Right forelimb (tissue), 1 donor: ENCODE results near the gene PCSK5.
"Not testable (repeated sequence)": the region's sequence is repeated elsewhere in the genome, so short reads cannot be mapped to it uniquely, and the experiment has no call there.

Experiments used
- DNase-seq: peaks from one replicate; pipeline ENCODE4 v3.0.0-alpha.2; 2018

Gene PCSK5

DNA sequence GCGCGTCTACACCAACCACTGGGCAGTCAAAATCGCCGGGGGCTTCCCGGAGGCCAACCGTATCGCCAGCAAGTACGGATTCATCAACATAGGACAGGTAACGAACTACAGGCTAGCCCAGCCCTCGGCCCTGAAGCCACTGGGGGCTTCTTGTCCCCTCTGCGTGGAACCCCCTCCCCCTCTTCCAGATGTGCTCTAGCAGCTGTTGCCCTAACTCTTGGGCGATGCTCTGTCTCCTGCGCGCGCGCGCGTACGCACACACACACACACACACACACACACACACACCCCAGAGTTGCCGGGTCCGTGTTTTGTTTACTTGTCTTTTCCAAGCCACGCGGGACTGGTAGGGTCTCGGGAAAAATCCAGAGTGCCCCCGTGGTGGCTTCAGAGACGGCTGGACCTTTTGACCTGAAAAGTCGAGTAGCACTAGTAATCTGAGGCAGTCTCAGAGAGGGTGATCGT, 836 bp downstream of the PCSK5 start:
- DNase-seq: peak; percentile 82

DNA sequence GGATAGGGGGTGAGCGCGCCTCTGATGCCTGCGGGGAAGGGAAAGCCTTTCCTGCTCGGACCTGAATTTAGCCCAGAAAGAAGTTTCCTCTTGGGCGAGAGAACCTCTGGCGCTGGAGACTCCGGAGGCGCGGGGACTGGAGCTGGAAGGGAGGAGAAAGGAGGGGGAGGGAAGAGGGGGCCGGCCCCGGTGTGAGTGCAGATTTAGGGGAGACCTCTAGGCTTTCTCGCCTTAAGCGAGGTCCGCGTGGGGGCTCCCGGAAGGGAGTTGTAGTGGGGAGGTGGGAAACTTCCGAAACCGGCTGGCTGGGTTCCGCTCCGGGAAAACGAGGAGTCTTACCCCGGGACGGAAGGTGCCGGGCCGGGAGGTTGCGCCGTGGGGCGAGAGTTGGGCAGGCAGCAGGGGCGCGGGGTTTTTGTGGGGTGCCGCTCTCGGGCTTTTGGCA, 1.3 kb downstream of the PCSK5 start:
- peak; percentile 59 for DNase-seq

DNA sequence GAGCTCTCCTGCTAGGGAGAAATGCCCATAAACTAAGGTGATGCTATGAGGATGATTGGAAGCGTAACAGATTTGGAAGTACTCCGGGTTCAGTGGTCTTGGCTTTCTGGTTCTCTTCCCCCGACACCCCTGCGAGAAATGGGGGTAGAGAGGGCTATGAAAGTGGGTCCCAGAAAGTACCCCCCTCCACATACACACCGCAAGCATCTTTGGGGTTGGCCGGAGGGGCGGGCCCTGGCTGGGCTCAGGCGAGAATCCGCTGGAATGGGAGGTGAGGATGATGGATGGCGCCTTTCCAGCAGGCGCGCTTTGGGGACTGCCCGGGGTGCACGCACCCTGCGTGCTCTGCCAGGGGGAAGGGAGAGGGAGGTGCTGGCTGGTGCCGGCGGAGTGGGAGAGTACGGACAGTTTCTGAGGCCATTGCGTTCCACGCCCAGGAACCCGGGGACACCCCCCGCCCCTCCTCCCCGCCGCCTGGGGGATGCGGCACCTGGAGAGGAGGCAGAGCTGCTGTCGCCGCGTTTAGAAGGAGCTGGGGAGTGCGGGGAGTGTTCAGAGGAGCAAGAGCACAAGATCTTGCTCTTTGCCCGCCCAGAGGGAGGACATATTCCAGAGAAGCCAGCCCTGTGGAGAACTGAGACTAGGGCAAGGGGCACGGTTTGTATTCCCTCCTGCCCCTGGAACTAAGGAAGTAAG, 1.9 kb downstream of the PCSK5 start:
- peak; percentile 60 for DNase-seq

DNA sequence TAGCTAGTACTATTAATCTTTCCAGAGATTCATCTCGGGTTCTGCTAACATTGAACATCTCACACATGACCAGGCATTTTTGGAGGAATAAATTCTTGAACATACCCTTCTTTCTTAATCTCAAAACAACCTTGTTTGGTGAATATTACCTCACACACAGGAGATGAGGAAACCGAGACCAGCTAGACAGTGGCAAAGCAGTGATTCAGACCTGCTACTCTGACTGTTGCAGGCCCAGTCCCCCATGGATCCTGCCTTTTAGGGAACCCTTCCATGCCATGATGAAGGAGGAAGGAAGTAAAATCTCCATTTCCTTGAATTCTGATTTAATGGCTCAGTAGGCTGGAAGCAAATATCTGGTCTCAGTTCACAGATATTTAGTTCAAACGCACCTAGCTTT, 2.6 kb downstream of the PCSK5 start:
- DNase-seq: no peak

DNA sequence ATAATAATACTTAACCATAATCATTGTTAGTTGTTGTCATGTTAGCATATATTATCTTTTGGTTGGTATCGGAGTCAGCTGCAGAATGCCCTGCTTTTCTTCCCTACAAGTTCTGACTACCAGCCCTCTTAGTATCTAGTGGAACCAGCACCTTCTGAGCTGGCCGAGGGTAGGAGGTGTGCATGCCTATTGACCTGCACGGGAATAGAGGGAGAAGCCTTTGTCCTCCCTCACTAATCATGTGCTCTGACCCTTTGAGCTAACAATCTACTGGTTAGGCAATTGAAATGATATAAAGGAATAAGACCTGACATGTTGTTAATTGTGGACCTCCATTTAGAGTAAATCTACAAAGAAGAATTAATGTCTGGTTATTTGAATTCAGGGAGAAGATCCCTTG, 4.1 kb downstream of the PCSK5 start:
- no peak for DNase-seq

DNA sequence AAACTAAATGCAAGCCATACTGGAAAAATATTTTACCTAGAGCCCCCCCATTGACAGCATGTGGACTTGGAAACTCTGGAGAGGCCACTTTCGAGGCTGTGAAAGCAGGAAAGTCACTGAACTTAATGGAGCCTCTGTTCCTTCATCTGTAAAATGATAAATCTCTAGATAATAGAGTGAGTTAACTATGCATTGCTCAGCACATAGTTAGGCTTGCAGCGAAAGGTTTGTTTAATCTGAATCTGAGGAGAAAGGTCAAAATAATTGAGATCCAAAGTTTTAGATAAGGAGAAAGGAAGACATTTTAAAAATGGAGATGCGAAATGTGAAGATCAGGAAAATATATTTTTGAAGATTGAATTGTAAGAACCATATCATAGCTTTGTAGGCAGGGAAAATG, 4.6 kb downstream of the PCSK5 start:
- no peak for DNase-seq

DNA sequence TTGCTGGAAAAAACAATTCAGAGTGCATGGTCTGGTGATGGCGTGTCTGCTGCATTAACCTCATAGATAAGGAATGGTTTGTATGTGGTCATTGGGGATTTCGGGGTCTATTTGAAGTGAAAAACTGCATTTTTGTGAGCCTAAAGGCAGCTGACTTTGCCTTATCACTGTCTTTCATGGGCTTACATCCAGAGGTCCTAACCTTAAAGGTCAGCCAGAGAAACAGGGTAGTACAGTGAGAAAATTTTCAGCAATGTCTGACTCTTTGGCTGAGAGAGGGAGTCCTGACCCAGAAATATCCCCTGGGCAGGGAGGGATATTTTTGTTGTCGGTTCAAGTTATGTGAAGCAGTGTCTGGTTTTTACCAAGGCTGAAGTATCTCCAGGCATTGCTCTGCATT, 5.7 kb downstream of the PCSK5 start:
- no peak for DNase-seq

DNA sequence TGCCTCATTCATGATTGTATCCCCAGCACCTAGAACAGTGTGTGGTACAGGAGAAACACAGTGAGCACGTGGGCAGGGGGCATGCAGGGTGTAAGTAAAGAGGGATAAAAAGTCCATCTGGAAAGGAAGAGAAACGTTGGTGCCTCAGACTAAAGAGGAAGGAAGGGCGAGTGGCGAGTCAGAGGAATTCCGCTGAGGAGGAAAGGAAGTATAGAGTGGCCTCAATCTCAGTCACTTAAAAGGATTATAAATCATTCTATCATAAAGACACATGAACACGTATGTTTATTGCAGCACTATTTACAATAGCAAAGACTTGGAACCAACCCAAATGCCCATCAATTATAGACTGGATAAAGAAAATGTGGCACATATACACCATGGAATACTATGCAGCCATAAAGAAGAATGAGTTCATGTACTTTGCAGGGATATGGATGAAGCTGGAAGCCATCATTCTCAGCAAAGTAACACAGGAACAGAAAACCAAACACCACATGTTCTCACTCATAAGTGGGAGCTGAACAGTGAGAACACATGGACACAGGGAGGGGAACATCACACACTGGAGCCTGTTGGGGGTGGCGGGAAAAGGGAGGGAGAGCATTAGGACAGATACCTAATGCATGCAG, 10.5 kb downstream of the PCSK5 start:
- DNase-seq: not testable (repeated sequence)

DNA sequence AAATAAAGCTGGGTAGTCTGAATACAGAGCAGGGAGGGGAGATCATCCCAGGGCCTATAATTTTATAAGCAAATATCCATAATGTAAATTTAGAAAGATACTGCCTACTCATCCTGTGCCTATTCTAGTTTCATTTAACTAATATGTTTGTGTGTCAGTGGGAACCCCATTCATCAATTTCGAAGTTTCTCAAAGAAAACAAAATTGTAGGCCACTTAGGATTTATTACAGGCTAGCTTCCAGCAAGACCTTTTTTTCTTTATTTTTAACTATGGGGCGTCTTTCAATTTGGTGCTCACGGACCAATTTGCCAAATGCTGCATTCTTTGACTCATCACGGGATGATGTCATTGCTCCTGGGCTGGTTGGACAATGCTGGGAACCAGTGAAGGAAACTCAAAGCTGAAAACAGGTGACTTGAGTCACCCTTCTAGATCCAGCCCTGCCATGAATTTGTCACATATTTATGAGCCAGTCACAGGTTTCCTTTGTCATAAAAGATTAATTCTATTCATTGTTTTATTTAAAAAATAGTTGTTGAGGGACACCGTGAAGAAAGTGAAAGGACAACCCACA, 13.4 kb downstream of the PCSK5 start:
- DNase-seq: no peak

DNA sequence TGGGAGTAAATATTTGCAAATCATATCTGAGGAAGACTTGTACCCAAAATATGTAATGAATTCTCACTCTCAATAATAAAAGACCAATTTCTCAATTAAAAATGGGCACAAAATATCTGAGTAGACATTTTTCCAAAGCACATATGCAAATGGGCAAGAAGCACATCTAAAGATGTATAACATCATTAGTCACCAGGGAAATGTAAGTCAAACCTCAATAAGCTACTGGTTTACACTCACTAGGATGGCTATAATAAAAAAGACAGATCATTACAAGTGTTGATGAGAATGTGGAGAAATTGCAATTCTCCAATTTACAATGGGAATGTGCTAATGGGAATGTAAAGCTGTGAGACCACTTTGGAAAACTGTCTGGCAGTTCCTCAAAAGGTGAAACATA, 13.9 kb downstream of the PCSK5 start:
- DNase-seq: no peak

DNA sequence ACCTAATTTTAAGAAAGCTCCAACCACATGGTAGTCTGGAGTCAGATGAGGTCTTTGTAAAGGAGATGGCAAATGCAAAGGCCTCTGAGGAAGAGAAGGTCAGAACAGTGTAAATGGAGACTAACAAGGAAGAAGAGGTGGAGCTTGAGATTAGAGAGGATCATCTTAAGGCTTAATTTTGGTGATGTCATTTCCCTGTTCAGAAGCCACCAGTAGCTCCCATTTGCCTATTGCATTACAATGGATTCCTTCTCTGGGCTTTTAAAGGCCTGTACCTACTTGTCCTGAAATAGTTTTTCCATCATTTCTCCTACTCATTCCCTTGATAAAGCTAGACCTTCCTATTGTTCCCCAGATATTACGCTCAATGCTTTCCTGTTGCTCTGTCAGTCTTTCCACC, 16.1 kb downstream of the PCSK5 start:
- no peak for DNase-seq

DNA sequence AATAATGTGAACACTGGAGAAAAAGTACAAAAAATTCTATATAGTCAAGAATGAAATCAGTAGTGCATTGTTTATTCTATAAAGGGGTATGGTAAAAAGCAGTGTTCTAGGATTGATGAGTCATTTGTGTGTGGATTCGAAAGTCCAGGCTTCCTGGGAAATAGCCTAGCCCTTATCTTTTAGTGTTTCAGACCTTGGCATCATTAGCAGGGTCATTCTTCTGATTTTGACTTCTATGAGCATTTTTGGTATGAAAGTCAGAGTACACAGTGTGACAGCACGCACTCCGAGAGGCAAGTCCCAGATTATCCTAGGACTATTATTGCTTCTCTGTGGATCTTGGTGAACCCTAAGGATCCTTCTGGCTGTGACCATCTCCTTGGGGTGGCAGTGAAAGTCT, 16.9 kb downstream of the PCSK5 start:
- DNase-seq: no peak

DNA sequence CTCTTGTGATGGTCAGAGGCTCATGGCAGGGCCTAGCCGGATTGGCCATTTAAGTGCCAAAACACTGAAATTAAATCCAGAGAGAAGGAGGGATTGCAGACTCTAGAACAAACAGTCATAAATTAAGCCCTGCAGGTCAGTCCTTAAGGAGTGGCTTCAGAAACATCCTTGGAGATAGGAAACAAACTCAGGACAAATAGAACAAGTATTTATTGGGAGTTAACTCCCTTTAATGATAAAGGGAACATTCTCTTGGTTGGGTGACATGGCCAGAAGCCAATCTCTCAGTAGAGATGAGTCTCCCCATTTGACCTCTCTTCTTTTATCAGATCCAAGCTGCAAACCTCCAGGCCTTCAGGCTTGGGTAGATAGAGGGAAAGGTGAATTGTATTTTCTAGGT, 17.4 kb downstream of the PCSK5 start:
- no peak for DNase-seq

DNA sequence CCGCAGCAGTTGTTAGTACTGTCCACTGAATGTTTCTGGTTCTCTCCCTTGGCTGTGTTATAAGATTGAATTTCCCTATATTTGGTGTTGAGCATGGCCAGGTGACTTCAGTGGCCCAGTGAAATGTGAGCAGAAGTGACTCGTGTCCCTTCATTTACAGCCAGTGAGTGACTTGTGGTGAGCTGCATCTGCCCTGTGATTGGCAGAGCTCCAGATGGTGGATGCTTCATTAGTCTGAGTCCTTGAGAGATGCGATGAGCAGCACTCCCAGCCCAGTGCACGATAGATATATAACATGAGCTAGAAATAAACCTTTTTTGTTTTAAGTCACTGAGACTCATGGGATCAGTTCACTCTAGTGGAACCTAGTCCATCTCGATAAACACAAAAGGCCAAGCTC, 19.3 kb downstream of the PCSK5 start:
- no peak for DNase-seq

DNA sequence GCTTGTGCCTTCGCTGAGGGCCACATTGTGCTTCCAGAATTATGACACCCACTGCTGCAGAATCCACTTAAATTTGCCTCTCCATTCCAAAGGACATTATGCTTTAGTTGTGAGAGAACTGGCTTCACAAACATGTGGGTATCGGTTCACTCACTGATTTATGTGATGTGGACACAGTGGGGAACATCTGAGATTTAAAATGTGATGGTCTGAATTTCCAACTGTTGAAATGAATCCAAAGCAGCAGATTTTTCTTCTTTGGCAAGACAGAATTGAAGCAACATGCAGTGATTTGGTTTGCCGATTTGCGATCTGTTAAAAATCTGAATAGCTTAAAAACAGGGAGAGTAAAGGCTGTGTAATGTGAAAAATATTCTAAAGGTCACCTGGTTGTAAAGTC, 20.3 kb downstream of the PCSK5 start:
- DNase-seq: no peak

DNA sequence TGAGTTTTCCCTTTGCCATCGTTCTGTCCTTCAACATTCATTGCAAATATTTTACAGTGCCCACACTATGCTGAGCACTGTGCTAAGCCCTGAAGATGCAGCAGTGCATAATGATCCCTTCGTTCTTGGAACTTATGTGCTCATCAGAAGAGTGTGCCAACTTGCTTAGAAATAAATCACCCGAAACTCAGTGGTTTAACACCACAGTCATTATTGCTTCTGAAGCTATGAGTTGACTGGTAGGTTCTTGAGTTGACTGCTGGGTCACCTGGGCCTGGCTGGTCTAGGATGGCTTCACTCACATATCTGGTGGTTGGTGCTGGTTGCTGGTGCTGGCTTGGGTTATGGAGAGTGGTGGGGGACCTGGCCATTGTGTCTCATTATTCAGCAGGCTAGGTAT, 20.9 kb downstream of the PCSK5 start:
- no peak for DNase-seq

DNA sequence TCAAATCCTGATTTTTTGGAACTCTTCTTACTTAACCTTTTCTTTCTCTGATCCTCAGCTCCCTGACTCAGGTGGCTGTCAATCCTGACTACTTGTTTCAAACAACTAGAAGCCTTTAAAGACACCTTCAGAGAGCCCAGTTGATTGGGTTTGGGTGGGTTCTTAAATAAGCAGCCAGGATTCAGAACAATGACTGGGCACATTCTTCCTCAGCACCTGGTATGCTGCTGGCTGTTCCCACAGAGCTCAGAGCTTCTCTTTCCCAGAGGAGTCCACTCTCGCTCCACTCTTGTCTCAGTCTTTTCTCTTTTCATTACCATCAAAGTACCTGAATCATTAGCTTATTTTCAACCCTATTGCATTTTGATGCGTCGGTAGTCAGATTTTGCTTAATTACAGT, 22.5 kb downstream of the PCSK5 start:
- DNase-seq: no peak

DNA sequence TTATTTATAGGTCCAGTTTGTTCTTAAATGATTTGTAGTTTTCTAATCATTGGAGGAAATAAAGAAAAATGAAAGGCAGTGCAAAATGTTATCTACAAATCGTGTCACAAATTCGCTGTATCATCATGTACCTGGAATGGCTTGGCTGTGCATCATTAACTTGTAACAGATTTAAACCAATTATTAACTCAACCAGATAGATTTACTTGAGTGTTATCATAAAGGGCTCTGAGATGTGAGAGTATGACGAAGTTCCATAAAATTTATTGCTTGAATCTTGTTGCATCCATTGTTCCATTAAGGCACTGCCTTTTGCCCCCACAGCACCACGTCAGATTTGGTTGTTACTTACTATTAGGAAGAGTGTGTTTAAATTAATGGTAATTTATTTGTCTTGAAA, 23.5 kb downstream of the PCSK5 start:
- no peak for DNase-seq

DNA sequence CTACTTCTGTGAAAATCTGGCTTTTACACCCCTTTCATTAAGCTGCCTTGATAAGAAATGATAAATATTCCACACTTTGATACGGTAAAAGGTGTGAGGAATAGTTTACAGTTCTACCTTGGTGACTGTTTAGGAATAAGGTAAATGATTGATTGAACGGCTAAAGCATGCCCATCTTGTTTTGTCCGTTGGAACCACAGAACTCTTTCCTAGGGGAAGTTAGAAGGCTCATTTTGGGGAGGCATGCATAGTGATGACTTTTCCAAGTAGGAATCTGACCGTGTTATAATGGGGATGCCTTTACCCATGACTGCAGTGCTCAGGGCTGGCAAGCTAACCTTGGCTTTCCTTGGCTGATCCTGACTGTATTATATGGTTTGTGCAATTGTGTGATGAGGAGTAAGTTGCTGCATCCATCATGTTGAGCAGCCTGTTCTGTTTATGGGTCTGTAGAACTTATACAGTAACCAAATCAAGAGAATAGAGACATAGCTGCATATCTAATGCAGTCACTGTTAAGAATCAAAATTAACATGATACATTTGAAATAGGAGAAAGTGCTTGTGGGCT, 24.5 kb downstream of the PCSK5 start:
- no peak for DNase-seq

DNA sequence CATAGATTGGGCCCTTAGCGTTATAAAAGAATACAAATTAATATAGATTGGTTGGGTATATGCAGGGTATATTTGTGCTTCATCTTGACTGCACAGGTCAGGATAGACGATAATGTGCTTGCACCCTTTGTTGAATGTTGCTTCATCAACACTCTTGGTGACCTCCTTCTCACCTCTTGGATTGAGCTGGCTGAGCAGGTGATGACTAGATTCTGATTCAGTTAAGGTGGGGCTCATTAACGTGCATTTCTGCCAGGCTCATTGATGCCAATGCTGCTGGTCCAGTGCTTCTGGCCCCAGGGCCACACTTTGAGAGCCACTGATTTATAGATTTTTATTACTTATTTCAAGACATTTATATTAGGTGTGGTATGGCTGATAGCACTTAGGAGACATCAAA, 27.7 kb downstream of the PCSK5 start:
- DNase-seq: no peak

DNA sequence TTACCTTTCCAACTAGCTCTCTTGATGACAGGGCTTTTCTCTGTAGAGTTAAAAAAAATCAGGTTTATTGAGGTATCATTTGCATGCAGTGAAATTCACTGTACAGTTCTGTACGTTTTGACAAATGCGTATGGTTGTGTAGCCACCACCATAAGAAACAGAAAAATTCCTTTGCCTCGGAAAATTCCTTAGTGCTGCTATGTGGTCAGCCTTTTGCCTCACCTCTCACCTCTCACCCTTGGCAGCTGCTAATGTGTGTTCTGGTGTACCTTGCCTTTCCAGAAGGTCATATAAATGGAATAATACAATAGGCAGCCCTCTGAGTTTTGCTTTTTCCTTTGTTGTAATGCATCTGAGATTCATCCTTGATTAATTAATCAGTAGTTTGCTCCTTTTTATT, 28.4 kb downstream of the PCSK5 start:
- no peak for DNase-seq

DNA sequence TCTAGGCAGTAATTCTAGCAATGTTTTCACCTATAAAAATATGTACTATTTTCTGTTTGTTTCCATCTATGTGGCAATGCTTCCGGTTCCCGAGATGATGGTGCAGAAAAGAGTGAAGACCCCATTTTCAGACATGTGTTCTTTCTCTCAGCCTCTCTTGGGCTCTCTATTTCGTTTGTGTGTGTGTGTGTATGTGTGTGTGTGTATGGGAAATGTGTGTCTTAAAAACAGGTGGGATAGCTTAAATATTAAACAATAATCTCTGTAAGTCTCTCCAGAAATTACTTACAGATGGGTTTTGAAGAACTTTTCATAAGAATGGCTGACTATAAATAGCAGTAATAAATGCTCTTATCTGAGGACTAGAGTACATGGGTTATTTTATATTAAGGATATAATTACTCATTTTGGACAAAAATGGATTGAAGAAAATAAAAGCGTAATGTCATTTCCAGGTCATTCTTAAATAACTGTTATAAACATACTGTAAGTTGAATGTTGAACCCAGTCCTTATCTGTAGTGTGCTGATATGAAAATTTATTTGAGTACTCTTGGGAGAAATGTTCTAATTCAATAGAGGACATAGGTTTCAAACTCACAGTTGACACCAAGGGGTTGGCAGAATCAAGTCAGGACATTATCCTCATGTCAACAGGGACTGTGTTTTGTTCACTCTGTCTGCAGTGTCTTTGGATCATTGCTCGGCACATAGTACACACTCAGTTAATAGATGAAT, 31.1 kb downstream of the PCSK5 start:
- no peak for DNase-seq

DNA sequence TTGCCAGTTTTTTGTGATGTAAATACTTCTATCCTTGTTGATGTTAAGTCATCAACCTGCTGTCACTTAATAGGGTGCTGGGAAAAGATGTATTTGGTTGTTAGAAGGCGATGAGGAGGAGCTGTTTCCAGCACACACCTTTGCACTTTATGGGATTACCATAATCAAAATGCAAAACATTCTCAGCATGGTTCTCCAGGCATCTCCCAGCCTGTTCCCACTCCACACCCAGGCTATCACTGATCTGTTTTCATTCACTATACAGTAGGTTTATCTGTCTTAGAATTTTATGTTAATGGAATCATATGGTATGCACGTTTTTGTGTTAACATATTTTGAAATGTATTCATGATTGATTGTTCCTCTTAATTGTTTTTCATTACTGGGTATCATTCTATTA, 35.9 kb downstream of the PCSK5 start:
- no peak for DNase-seq

DNA sequence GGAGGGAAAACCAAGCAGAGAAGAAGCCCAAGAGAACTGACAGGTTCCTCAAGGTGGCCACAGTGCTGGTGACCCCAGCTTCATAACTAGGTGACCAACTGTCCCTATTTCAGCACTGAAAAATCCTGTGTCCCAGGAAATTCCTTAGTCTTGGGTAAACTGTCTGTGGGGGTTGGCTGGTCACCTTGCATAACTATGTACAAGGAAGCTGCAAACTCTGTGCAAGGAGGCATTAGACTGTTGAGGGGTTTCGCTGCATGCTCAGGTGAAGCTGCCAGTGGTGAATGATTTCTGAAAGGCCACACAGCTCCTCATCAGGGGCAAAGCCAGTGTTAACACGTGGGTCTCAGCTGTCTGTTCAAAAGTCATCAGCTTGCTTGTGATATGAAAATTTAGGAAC, 36.9 kb downstream of the PCSK5 start:
- DNase-seq: no peak
